ENCODE data around the gene CBLB. TPM values are rescaled to one million over a fixed set of nuclear protein-coding genes. Genes with fewer than 3 reads are reported as not detected.

The CBLB gene
- total RNA-seq, 2 experiments from 2014 or later: 24.5 to 38.5 TPM

- H3K9me2 ChIP-seq (ENCODE audit: insufficient read depth, low read length): no peaks in the 10 kb centered on the region
- no peaks in the 10 kb centered on the region for H3K36me3 ChIP-seq (ENCODE audit: insufficient read depth, low read length)
- H3K4me1 ChIP-seq (ENCODE audit: insufficient read depth, low read length, poor library complexity, severe bottlenecking): no peaks in the 10 kb centered on the region
- ChIA-PET POLR2A (interaction anchor here (0.5 kb wide), 1 partner anchor 743 kb away, joined by 3 read pairs; no protein-coding TSS in a partner anchor), CTCF (ENCODE audit: unreplicated experiment) (interaction anchor here (0.5 kb wide), 1 partner anchor 1201 kb away, joined by 3 read pairs; no protein-coding TSS in a partner anchor)
- H4K20me1 ChIP-seq (ENCODE audit: insufficient read depth, low read length): no peaks in the 10 kb centered on the region
- H3K4me2 ChIP-seq (ENCODE audit: low read length): no peak overlapping the region
- DNase-seq (ENCODE audit: low spot score): no peak
- BruUV-seq (replicated peaks): no TSS peak
- intact Hi-C loops (cut with micrococcal nuclease; ENCODE audit: unreplicated experiment): loop anchor here (5.0 kb wide), 1 partner anchor 1457 kb away; no protein-coding TSS in a partner anchor
- no peak overlapping the region for H3K4me3 ChIP-seq (ENCODE audit: low read depth, low read length, poor library complexity, severe bottlenecking)
- no peaks in the 10 kb centered on the region for H3K79me2 ChIP-seq (ENCODE audit: insufficient read depth, low read depth, low read length)
- no peak overlapping the region for H3K27ac ChIP-seq (ENCODE audit: low read depth, low read length, poor library complexity, severe bottlenecking)
- no peaks in the 10 kb centered on the region for H3K9me3 ChIP-seq (ENCODE audit: low read length)
- no peak overlapping the region for H2AFZ ChIP-seq (ENCODE audit: low read length)
- TF ChIP-seq CTCF (conservative IDR thresholded peaks at IDR 0.05; ENCODE audit: low read length): no peak
- TF ChIP-seq EZH2phosphoT487 (IDR thresholded peaks at IDR 0.05; ENCODE audit: borderline replicate concordance, low read depth, low read length): no peak
Measured at GRCh38 chr3:105639131-105639530, 229.7 kb downstream of the CBLB start.

DNA sequence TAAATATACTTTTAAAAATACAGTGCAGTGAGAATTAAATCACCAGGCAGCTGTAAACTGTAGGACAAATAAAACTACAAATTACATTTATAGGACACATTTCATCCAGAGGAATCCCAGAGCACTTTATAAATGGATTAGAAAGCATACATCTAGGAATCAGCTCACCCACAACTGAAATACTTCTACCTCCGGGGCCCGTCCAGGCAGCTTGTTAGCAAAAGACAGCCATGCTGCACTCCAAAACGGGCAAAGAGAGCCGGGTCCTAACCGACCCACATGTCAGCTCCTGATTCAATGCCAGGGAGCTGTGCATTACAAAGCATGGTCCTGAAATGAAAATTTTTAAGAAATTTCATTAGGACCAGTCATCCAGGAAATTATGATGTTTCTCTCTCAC is 234.1 kb downstream of the CBLB start:
- H3K36me3 ChIP-seq (ENCODE audit: insufficient read depth, low read length): no peaks in the 10 kb centered on the region
- DNase-seq (ENCODE audit: low spot score): no peak
- CTCF ChIA-PET (ENCODE audit: unreplicated experiment): no interaction called here
- no peak overlapping the region for H3K4me3 ChIP-seq (ENCODE audit: low read depth, low read length, poor library complexity, severe bottlenecking)
- no peak overlapping the region for H3K27ac ChIP-seq (ENCODE audit: low read depth, low read length, poor library complexity, severe bottlenecking)
- TF ChIP-seq CTCF (conservative IDR thresholded peaks at IDR 0.05; ENCODE audit: low read length) (no peak), EZH2phosphoT487 (IDR thresholded peaks at IDR 0.05; ENCODE audit: borderline replicate concordance, low read depth, low read length) (no peak)
- no peaks in the 10 kb centered on the region for H3K9me3 ChIP-seq (ENCODE audit: low read length)
- no peaks in the 10 kb centered on the region for H4K20me1 ChIP-seq (ENCODE audit: insufficient read depth, low read length)
- no peaks in the 10 kb centered on the region for H3K79me2 ChIP-seq (ENCODE audit: insufficient read depth, low read depth, low read length)
- POLR2A ChIA-PET: no interaction called here
- no TSS peak for BruUV-seq (replicated peaks)
- intact Hi-C loops (cut with micrococcal nuclease; ENCODE audit: unreplicated experiment): loop anchor here (5.0 kb wide), 1 partner anchor 1452 kb away; no protein-coding TSS in a partner anchor
- no peaks in the 10 kb centered on the region for H3K4me1 ChIP-seq (ENCODE audit: insufficient read depth, low read length, poor library complexity, severe bottlenecking)
- H3K4me2 ChIP-seq (ENCODE audit: low read length): no peak overlapping the region
- no peak overlapping the region for H2AFZ ChIP-seq (ENCODE audit: low read length)
- no peaks in the 10 kb centered on the region for H3K9me2 ChIP-seq (ENCODE audit: insufficient read depth, low read length)

DNA sequence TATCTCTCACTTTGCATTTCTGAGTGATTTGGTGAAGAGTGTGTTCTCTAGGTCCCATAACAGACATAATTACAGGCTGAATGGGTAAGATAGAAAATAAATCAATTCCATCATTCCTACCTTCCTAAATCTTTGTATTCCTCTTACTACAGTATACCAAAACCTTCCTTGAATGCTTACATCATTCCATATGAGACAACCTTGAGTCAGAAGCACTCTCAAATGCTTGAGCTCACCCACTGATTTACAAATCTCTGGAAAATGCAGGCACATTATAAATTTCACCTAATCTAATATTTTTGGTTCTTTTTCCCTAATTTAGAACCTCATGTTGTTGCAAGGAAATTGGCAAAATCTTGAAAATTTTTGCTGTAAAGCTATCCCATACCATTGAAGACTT is 239.1 kb downstream of the CBLB start:
- POLR2A ChIA-PET: interaction anchor here (0.7 kb wide), 2 partner anchors 68 to 375 kb away, joined by 3 read pairs; no protein-coding TSS in a partner anchor
- no peaks in the 10 kb centered on the region for H3K79me2 ChIP-seq (ENCODE audit: insufficient read depth, low read depth, low read length)
- H3K9me3 ChIP-seq (ENCODE audit: low read length): no peaks in the 10 kb centered on the region
- H3K27ac ChIP-seq (ENCODE audit: low read depth, low read length, poor library complexity, severe bottlenecking): no peak overlapping the region
- no peak overlapping the region for H2AFZ ChIP-seq (ENCODE audit: low read length)
- no peaks in the 10 kb centered on the region for H3K4me1 ChIP-seq (ENCODE audit: insufficient read depth, low read length, poor library complexity, severe bottlenecking)
- H3K9me2 ChIP-seq (ENCODE audit: insufficient read depth, low read length): no peaks in the 10 kb centered on the region
- intact Hi-C loops (cut with micrococcal nuclease; ENCODE audit: unreplicated experiment): no loop called here
- no peak overlapping the region for H3K4me2 ChIP-seq (ENCODE audit: low read length)
- no peaks in the 10 kb centered on the region for H4K20me1 ChIP-seq (ENCODE audit: insufficient read depth, low read length)
- no peak for TF ChIP-seq CTCF (conservative IDR thresholded peaks at IDR 0.05; ENCODE audit: low read length)
- TF ChIP-seq EZH2phosphoT487 (IDR thresholded peaks at IDR 0.05; ENCODE audit: borderline replicate concordance, low read depth, low read length): no peak
- no peaks in the 10 kb centered on the region for H3K36me3 ChIP-seq (ENCODE audit: insufficient read depth, low read length)
- no peak overlapping the region for H3K4me3 ChIP-seq (ENCODE audit: low read depth, low read length, poor library complexity, severe bottlenecking)
- DNase-seq (ENCODE audit: low spot score): no peak
- CTCF ChIA-PET (ENCODE audit: unreplicated experiment): no interaction called here
- no TSS peak for BruUV-seq (replicated peaks)

Data from OCI-LY7 (cell line).